Measurements from ENCODE around the gene GSK3A. TPM values are rescaled to one million over a fixed set of nuclear protein-coding genes. Genes with fewer than 3 reads are reported as not detected.

GSK3A gene
- total and polyA plus RNA-seq, 4 donors: 23.7 to 147 (median 86.4) TPM

- Histone ChIP-seq H3K27me3 (ENCODE audit: control insufficient read depth, insufficient read depth, low read length) (no peaks in the 10 kb centered on the region), H3K4me3 (ENCODE audit: low read depth, low read length) (no peak overlapping the region), H3K4me1 (ENCODE audit: control insufficient read depth, insufficient read depth, low read length) (no peaks in the 10 kb centered on the region), H3K36me3 (ENCODE audit: control insufficient read depth, insufficient read depth, low read length) (peaks cover 84% of the 10 kb centered on the region), H3K27ac (ENCODE audit: low read depth, low read length) (no peak overlapping the region), H3K9me3 (ENCODE audit: control insufficient read depth, insufficient read depth, low read length) (no peaks in the 10 kb centered on the region)
- no peak for DNase-seq (ENCODE audit: low read depth in 4 of 6, low spot score in 6 of 6)
- WGBS (ENCODE audit: insufficient coverage): 100% methylated on average over 2 of the region's 6 CpGs
Observed at GRCh38 chr19:42204664-42205063, 37.7 kb downstream of the GSK3A start.

- H3K4me3 ChIP-seq (ENCODE audit: low read depth, low read length): no peak overlapping the region
- peaks cover 7% of the 10 kb centered on the region for H3K4me1 ChIP-seq (ENCODE audit: control insufficient read depth, insufficient read depth, low read length)
- no peaks in the 10 kb centered on the region for H3K9me3 ChIP-seq (ENCODE audit: control insufficient read depth, insufficient read depth, low read length)
- WGBS (ENCODE audit: insufficient coverage): 94% methylated on average over 2 of the region's 2 CpGs
- peaks cover 85% of the 10 kb centered on the region for H3K36me3 ChIP-seq (ENCODE audit: control insufficient read depth, insufficient read depth, low read length)
- no peak overlapping the region for H3K27ac ChIP-seq (ENCODE audit: low read depth, low read length)
- DNase-seq (ENCODE audit: low read depth in 4 of 6, low spot score in 6 of 6): no peak
- no peaks in the 10 kb centered on the region for H3K27me3 ChIP-seq (ENCODE audit: control insufficient read depth, insufficient read depth, low read length)
Observed at GRCh38 chr19:42203700-42204099, 38.7 kb downstream of the GSK3A start.

- Histone ChIP-seq H3K4me3 (ENCODE audit: low read depth, low read length) (no peak overlapping the region), H3K36me3 (ENCODE audit: control insufficient read depth, insufficient read depth, low read length) (peaks cover 83% of the 10 kb centered on the region), H3K4me1 (ENCODE audit: control insufficient read depth, insufficient read depth, low read length) (peaks cover 7% of the 10 kb centered on the region), H3K27ac (ENCODE audit: low read depth, low read length) (no peak overlapping the region), H3K9me3 (ENCODE audit: control insufficient read depth, insufficient read depth, low read length) (no peaks in the 10 kb centered on the region), H3K27me3 (ENCODE audit: control insufficient read depth, insufficient read depth, low read length) (no peaks in the 10 kb centered on the region)
- DNase-seq (ENCODE audit: low read depth in 4 of 6, low spot score in 6 of 6): no peak
- 88% methylated on average over 5 of the region's 5 CpGs for WGBS (ENCODE audit: insufficient coverage)
Observed at GRCh38 chr19:42202290-42202880, 40.0 kb downstream of the GSK3A start.

- H3K4me1 ChIP-seq (ENCODE audit: control insufficient read depth, insufficient read depth, low read length): peaks cover 7% of the 10 kb centered on the region
- peaks cover 83% of the 10 kb centered on the region for H3K36me3 ChIP-seq (ENCODE audit: control insufficient read depth, insufficient read depth, low read length)
- DNase-seq (ENCODE audit: low read depth in 4 of 6, low spot score in 6 of 6): no peak
- no peaks in the 10 kb centered on the region for H3K9me3 ChIP-seq (ENCODE audit: control insufficient read depth, insufficient read depth, low read length)
- WGBS (ENCODE audit: insufficient coverage): 85% methylated on average over 5 of the region's 6 CpGs
- H3K27me3 ChIP-seq (ENCODE audit: control insufficient read depth, insufficient read depth, low read length): no peaks in the 10 kb centered on the region
- no peak overlapping the region for H3K4me3 ChIP-seq (ENCODE audit: low read depth, low read length)
- no peak overlapping the region for H3K27ac ChIP-seq (ENCODE audit: low read depth, low read length)
Observed at GRCh38 chr19:42201489-42202289, 40.7 kb downstream of the GSK3A start.

- H3K9me3 ChIP-seq (ENCODE audit: control insufficient read depth, insufficient read depth, low read length): no peaks in the 10 kb centered on the region
- H3K27me3 ChIP-seq (ENCODE audit: control insufficient read depth, insufficient read depth, low read length): no peaks in the 10 kb centered on the region
- no peak overlapping the region for H3K4me3 ChIP-seq (ENCODE audit: low read depth, low read length)
- peaks cover 7% of the 10 kb centered on the region for H3K4me1 ChIP-seq (ENCODE audit: control insufficient read depth, insufficient read depth, low read length)
- DNase-seq (ENCODE audit: low read depth in 4 of 6, low spot score in 6 of 6): no peak
- WGBS (ENCODE audit: insufficient coverage): no CpG with 5 or more reads among the region's 5 CpGs
- no peak overlapping the region for H3K27ac ChIP-seq (ENCODE audit: low read depth, low read length)
- peaks cover 80% of the 10 kb centered on the region for H3K36me3 ChIP-seq (ENCODE audit: control insufficient read depth, insufficient read depth, low read length)
Observed at GRCh38 chr19:42200116-42200715, 42.2 kb downstream of the GSK3A start.

- H3K27me3 ChIP-seq (ENCODE audit: control insufficient read depth, insufficient read depth, low read length): no peaks in the 10 kb centered on the region
- peaks cover 79% of the 10 kb centered on the region for H3K36me3 ChIP-seq (ENCODE audit: control insufficient read depth, insufficient read depth, low read length)
- no peak overlapping the region for H3K27ac ChIP-seq (ENCODE audit: low read depth, low read length)
- H3K9me3 ChIP-seq (ENCODE audit: control insufficient read depth, insufficient read depth, low read length): no peaks in the 10 kb centered on the region
- 82% methylated on average over 28 of the region's 32 CpGs for WGBS (ENCODE audit: insufficient coverage)
- no peak for DNase-seq (ENCODE audit: low read depth in 4 of 6, low spot score in 6 of 6)
- peaks cover 7% of the 10 kb centered on the region for H3K4me1 ChIP-seq (ENCODE audit: control insufficient read depth, insufficient read depth, low read length)
- H3K4me3 ChIP-seq (ENCODE audit: low read depth, low read length): no peak overlapping the region
Observed at GRCh38 chr19:42199440-42200115, 42.8 kb downstream of the GSK3A start.

- peaks cover 74% of the 10 kb centered on the region for H3K36me3 ChIP-seq (ENCODE audit: control insufficient read depth, insufficient read depth, low read length)
- H3K9me3 ChIP-seq (ENCODE audit: control insufficient read depth, insufficient read depth, low read length): no peaks in the 10 kb centered on the region
- peaks cover 7% of the 10 kb centered on the region for H3K4me1 ChIP-seq (ENCODE audit: control insufficient read depth, insufficient read depth, low read length)
- H3K27ac ChIP-seq (ENCODE audit: low read depth, low read length): no peak overlapping the region
- 78% methylated on average over 6 of the region's 7 CpGs for WGBS (ENCODE audit: insufficient coverage)
- H3K27me3 ChIP-seq (ENCODE audit: control insufficient read depth, insufficient read depth, low read length): no peaks in the 10 kb centered on the region
- H3K4me3 ChIP-seq (ENCODE audit: low read depth, low read length): no peak overlapping the region
- DNase-seq (ENCODE audit: low read depth in 4 of 6, low spot score in 6 of 6): no peak
Observed at GRCh38 chr19:42198676-42199439, 43.5 kb downstream of the GSK3A start.

GRCh38 chr19:42197375-42197817, 45.0 kb downstream of the GSK3A start:
- Histone ChIP-seq H3K27ac (ENCODE audit: low read depth, low read length) (no peak overlapping the region), H3K9me3 (ENCODE audit: control insufficient read depth, insufficient read depth, low read length) (no peaks in the 10 kb centered on the region), H3K36me3 (ENCODE audit: control insufficient read depth, insufficient read depth, low read length) (peaks cover 59% of the 10 kb centered on the region), H3K4me3 (ENCODE audit: low read depth, low read length) (no peak overlapping the region), H3K27me3 (ENCODE audit: control insufficient read depth, insufficient read depth, low read length) (no peaks in the 10 kb centered on the region), H3K4me1 (ENCODE audit: control insufficient read depth, insufficient read depth, low read length) (peaks cover 7% of the 10 kb centered on the region)
- no peak for DNase-seq (ENCODE audit: low read depth in 4 of 6, low spot score in 6 of 6)
- WGBS (ENCODE audit: insufficient coverage): 6% methylated on average over 2 of the region's 5 CpGs

All from spinal cord (tissue), 10 donors.